ENCODE results near the gene UGT2A1.

DNA sequence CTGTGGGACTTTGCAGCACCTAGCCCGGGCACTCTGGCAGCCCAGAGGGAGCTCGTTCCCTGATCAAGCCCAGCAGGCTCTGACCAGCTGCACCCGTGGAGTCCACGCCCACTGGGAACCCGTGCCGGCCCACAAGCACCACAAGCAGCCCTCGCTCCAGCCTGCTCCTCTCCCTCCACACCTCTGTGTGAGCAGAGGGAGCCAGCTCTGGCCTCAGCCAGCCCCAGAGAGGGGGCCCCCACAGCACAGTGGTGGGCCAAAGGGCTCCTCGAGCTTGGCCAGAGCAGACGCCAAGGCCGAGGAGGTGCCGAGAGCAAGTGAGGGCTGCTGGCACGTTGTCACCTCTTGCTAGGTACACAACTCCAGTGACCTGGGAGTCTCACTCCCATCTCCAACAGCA lies 5.1 kb upstream of the UGT2A1 start:
- TF ChIP-seq, protein P1, sequence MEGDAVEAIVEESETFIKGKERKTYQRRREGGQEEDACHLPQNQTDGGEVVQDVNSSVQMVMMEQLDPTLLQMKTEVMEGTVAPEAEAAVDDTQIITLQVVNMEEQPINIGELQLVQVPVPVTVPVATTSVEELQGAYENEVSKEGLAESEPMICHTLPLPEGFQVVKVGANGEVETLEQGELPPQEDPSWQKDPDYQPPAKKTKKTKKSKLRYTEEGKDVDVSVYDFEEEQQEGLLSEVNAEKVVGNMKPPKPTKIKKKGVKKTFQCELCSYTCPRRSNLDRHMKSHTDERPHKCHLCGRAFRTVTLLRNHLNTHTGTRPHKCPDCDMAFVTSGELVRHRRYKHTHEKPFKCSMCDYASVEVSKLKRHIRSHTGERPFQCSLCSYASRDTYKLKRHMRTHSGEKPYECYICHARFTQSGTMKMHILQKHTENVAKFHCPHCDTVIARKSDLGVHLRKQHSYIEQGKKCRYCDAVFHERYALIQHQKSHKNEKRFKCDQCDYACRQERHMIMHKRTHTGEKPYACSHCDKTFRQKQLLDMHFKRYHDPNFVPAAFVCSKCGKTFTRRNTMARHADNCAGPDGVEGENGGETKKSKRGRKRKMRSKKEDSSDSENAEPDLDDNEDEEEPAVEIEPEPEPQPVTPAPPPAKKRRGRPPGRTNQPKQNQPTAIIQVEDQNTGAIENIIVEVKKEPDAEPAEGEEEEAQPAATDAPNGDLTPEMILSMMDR (conservative IDR thresholded peaks at IDR 0.05): no peak
- TF ChIP-seq ZFX (IDR thresholded peaks at IDR 0.05): no peak
